ENCODE results near the gene RIMBP2.

RIMBP2 gene

DNA sequence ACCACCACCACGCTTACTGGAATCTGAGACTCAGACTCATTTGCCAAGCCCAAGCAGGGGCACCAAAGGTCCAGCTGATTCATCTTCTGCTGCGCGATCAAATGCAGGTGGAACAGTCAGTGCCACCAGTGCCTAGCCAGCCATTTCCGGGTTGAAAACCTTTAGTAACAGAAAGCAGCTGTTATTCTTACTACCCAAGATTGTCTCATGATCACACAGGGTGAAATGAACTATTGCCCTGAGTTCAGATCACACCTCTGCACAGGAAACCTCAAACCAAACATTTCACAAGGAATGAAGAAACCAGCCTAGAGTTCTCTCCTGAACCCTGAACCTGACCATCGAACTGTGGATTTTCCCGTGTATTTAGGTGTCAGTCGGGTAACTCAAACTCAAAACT, 88.9 kb downstream of the RIMBP2 start:
- DNase-seq (ENCODE audit: low read depth), result no peak

DNA sequence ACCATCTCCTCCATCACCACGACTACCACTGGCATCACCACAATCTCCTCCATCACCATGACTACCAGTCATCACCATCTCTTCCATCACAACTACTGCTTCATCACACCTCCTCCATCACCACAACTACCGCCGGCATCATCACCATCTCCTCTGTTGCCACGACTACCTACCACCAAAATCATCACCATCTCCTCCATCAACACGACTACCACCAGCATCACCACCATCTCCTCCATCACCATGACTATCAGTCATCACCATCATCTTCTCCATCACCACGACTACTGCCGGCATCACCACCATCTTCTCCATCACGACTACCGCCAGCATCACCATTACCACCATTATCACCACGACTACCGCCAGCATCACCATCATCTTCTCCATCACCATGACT, 89.5 kb downstream of the RIMBP2 start:
- DNase-seq (ENCODE audit: low read depth), result no peak

DNA sequence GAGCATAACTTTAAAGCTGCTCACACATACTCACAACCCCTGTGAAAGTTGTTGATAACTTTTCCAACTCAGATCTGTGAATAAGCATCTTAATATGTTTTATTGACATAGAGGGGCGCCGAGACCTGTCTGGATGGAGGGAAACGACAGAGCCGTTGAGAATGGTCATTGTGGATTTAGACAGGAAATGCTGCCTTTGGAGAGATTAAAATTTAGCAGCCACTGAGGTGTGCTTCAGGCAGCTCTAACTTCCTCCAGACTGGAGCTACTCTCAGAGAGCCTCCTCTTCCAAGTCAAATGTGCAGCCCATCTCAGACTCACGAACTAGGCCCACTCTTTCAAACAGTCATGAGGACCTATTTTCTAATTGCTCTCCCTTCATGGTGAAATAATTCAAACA, 90.9 kb downstream of the RIMBP2 start:
- DNase-seq (ENCODE audit: low read depth), result no peak

DNA sequence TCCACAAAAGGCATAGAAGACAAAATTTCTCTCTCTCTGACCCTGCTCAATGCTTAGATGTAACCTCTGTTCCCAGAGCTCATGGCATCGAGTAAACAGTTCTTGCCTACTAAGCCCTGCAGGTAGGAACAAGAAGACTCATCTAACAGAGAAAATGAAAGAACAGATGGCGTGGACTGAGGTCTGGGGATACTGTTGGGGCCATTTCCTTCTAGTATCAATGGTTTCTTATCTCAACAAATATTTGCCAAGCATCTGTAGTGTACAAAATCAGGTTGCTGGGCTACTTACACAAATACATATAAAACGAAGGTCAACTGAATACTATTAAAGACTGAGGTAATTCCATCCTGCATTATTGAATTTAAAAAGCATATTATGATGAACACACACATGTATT, 93.3 kb downstream of the RIMBP2 start:
- DNase-seq (ENCODE audit: low read depth), result no peak

DNA sequence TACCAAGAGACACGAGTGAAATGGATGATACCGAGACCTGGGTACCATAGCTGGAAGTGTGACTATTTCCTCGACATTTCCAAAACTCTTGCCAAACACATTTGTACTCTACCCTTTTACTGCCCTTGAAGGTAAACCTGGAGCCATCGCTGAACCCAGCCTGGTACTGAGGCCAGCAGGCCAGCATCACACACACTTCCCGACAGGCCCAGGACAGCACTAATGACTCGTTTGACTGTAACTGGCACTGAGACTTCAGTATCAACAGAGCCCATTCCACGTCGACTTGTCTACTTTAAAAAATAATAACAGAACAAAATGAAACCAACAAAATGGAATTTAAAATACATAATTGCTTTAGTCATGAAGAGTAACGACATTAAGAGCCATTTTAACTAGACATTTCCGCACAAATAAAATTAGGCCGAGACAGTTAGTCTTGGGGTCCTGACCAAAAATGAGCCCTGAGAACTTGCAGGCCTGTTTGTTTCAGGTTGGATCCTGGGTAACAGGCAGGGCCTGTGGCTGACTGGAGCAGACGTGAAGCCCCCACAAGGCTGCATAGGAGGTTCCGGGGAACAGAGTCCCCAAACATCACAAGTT, 94.3 kb downstream of the RIMBP2 start:
- no peak for DNase-seq (ENCODE audit: low read depth)

DNA sequence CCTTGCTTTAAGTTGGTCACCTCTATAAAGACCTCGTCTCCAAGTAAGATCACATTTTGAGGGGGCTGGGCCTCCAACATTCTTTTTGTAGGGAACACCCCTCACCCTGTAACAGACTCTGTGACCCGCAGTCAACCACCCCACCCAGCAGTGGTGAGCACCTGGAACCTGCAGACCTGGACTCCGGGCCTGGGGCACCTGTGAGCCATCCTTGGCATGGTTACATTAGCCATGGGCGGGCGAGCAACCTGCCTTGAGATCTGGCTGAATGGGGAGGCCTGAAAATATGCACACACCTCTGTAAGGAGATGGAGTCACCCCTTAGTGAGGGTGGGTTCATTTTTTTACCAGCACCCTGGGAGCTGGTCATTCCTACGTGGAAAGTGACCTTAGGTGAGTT, 95.3 kb downstream of the RIMBP2 start:
- DNase-seq (ENCODE audit: low read depth), result no peak

DNA sequence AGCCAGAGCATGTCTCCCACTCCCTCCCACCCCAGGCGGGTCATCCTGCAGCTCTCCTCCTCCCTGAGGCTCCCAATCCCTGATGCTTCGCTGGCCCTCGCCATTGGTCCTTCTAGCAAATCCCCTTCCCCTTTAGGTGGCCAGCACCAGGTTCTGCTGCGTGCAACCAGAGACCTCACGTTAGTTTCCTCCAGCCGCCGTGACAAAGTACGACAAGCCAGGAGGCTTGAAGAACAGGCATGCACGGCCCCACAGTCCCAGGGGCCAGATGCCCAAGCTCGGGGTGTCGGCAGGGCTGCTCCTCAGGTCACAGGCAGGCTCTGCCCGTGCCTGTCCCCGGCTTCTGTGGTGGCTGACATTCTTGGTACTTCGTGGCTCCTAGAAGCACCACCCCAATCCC, 95.8 kb downstream of the RIMBP2 start:
- no peak for DNase-seq (ENCODE audit: low read depth)

DNA sequence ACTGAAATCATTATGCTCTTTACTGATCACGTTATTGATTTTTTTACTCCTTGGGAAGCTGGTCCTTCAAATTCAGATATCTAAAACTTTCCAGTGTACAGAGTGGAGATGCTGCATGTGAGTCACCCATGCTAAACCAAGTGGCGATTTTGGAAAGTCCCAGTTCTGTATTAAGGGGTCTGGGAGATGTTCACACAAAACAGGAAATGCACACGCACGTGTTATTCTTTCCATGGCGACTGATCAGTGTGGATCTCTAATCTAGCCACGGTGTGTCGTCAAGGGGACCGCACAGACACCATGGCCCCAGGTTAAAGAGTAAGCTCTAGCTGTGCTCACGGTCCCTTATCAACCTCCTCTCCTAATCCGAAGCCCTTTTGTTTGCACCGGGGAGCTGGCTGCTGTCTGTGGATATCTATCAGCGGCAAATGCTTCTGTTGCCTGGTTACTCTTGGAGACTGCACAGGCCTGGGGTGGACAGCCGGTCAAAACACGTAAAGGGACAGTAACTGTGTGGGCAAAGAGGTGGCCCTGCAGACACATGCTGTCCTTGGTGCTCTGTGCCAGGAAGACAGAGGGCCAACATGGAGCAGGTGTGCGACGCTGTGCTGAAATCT, 96.6 kb downstream of the RIMBP2 start:
- no peak for DNase-seq (ENCODE audit: low read depth)

DNA sequence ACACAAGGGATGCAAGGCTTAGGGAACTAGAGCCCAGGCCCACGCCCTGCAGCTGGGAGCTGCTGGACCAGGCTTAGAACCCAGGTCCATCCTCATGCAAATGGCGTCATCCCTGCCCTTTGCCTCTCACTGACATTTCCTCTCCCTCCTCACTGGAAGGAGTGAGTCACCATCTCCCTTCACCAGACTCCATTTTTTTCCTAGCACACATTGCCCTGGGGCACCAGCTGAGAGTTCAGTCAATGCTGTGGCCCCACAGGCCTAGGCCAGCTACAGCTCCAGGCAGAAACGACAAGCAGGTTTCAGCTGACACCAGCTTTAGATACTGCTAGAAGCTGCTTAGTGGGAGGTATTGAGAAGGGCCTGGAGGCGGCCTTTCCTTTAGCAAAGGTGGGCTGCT, 98.9 kb downstream of the RIMBP2 start:
- DNase-seq (ENCODE audit: low read depth), result no peak

DNA sequence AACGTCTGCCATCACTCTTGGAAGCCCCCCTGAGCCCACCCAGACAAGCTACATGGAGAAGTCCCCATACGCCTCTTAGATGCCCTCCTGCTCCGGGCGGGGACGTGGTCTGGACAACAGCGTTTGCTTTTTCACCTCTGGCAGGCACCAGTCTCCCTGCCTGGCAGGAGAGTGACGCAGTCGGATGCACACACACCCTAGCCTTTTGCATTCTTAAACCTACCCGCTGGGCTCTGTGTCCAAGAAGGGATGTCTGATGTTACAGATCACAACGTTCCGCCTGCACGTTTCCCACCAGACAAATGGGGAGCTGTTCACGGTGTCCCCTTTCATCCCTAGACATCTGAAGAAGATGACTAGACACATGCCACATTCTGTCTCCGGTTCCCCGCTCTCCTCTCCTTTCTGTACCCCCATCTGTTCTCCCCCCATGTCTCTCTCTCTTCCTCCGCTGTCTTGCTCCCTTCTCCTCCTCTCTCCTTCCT, 100.2 kb downstream of the RIMBP2 start:
- DNase-seq (ENCODE audit: low read depth), result no peak

DNA sequence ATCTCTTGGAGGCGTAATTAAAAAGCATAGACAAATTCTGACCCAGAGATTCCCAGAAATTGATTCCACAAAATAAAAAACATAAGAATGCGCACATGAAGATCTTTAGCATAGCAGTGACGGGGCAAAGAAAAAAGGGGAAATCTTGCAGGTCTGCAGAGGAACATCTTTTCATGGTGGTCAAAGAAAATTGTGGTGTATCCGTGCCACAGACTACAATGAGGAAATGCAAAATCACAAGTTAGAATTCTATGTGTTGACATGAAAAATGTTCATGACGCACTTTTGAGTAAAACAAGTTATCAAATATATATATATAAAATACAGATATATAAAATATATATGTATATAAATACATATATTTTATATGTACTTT, 101.6 kb downstream of the RIMBP2 start:
- no peak for DNase-seq (ENCODE audit: low read depth)

DNA sequence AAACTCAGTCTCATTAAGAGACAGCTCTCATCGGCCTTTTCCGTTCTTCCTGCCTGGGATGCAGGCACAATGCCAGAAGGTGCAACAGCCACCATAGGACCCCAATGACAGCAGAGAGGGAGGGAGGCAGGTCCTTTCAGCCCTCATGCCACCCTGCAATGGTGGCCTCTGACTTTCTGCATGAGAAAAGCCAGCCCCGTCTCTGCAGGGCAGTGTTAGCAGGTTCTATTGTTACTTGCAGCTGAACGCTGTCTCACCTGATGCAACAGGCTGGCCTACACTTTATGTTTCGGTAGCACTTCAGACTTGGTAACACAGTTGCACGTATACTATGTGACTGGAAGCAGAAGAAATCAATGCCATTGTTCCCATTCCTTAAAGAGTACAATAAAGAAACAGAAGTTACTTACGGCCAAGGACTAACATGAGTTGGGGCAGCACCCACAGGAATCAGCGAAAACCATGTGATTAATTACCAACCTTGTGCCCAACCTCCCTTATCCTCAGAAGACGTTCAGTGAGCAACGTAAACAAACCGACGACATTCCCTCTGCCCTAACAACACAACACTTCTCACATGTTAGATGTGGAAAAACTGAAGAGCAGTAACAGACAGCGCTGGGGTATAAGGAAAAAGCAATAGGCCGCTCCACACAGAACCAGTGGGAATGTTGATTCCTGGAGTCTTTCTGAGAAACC, 102.1 kb downstream of the RIMBP2 start:
- DNase-seq (ENCODE audit: low read depth), result no peak

DNA sequence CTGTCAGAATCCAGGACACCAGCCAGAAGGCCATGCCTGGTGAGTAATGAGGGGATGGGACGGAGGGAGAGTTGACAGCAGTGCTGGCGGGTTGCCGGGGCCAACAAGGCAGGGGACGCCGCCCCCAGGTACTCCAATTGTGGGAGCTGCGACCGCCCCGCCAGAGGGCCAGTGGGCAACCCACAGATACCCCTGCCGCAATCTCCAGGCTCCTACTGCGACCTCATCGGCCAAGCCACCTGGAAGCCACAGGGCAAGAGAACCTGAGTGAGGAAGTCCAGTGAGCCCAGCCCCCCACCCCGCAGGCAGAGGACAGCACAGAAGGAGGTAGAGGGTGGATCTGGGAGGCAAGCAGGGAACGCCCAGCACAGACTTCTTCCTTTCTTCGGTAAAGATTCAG, 103.0 kb downstream of the RIMBP2 start:
- no peak for DNase-seq (ENCODE audit: low read depth)

DNA sequence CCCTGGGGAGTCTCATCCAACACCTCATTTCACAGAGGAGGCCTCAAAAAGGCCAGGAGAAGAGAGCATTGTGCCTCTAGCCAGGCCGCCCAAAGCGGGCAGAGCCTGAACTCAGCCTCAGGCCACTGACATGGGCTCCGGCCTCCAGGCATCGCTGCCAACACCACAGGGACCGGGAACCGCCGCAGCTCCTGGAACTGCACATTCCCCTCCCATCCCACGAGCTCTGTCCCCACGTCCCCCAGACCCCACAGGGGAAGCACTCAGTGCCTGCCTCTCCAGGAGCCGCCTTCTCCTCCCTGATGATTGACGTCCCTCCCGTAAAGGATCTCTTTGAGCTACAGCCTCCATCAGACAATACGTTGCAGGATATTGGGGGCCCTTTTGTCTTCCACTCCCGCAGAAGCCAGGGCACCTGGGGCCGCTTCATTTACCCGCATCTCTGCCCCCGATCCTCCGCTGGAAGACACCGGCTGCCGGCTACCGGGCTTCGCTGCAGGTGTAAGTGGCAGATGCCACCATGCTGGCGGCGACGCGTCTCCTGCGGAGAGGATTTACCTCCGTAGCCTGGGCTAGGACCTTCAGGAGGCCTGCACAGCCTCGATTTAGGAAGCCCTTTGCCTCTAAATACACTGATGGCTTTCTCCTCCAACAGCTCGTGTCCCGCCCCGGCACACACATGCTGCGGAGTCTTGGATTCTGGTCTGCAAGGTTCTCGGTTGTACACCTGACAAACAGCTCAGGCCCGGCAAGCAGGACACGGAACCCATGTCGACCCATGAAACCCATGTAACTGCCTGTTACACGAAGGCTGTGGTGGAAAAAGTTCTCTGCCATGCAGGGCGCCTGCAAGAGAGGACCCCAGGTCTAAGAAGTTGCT, 104.8 kb downstream of the RIMBP2 start:
- DNase-seq (ENCODE audit: low read depth), result no peak

DNA sequence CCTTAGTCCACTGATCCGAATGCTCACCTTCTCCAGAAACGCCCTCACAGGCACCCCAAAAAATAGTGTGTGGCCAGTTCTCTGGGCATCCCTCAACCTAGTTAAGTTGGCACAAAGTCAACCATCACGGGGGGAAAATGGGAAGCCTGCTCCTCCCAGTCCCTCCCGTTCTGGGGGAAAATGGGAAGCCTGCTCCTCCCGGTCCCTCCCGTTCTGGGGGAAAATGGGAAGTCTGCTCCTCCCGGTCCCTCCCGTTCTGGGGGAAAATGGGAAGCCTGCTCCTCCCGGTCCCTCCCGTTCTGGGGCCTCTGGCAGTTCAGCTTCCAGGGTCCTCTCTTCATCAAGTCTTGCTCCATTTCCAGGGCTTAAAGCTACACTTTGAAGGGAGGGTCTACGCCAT, 106.1 kb downstream of the RIMBP2 start:
- DNase-seq (ENCODE audit: low read depth), result no peak

DNA sequence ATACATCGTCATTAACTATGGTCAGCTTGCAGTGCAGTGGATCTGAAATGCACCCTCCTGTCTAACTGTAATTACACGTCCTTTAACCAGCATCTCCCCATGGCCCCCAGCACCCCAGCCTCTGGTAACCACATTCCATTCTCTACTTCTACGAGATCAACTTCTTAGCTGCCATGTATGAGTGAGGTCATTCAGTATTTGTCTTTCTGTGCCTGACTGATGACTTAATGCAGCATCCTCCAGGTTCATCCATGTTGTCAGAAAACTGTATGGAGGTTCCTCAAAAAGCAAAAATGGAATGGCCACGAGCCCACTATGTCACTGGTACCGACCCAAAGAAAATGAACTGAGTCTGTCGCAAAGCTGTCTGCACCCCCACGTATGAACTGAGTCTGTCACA, 107.3 kb downstream of the RIMBP2 start:
- no peak for DNase-seq (ENCODE audit: low read depth)

DNA sequence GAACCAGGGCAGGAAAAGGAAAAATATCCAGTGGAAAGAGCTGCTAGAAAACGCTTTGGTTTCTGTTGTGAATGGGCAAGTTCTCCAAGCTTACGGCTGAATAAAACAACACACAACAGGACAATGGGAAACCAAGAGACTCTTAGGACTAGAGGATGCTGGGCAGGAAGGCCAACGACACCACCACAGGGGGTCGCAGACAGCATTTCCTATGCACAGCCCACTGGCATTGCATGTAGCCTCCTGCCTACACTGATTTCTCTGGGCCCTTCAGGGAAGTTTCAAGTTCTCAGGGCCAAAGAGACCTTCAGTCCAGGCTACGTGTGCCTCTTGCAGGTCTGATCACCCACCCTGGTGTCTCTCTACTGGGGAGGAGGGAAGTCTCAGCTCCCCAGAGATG, 108.0 kb downstream of the RIMBP2 start:
- DNase-seq (ENCODE audit: low read depth), result no peak

DNA sequence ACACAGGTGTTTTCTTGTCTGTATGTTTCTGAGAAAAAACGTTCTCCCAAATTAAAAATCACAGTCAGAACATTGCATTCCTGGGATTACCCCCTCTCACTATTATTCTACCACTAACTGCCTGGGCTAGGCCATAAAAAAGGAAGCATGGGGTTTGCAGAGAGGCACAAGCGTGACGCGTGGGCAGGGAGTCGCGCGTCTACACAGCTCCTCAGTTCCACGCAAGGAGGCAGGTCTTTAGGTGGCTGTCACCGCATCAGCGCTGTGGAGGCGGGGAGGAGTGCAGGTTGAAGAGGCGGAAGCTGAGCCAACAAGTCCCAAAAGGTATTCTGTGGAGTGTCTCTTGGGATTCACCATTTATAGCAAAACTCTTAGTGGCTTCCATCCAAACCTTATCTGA, 109.9 kb downstream of the RIMBP2 start:
- DNase-seq (ENCODE audit: low read depth), result no peak

DNA sequence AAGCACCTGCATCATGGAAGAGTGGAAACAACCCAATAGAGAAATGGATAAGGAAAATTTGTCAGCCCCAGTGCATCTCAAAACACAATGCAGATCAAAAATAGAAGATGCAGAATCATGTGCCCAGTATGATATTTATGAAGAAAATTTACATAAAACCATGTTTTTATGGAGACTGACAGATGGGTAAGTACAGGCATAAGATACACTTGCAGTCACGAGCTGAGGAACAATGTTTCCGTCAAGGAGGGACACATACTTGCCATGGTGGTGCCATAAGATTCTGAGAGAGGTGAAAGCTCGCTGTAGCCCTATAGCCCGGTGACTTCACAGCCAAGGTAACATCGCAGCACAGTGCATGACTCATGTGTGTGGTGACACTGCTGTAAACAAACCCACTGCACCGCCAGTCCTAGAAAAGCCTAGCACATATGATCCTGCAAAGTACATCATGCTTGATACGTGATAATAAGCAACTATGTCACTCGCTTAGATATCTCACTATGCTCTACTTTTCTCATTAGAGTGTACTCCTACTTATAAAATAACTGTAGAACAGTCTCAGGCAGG, 112.6 kb downstream of the RIMBP2 start:
- DNase-seq (ENCODE audit: low read depth), result no peak

DNA sequence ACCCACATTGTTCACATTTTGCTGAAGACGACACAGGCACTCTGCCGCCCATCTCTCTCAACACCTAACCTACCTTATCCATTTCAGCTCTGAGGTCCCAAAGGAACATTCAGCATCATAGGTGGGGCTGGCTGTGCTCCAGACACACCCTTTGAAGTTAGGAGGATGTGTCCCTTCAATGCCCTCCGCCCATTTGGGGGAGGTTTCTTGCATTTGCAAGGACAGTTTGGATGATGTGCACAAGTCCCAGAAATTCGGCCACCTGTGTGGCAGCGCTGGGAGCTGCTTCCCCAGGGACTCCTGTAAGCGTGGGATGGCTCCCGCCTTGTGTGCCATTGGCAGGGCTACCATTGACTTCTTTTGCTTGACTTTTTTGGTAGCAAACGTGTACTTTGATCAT, 113.8 kb downstream of the RIMBP2 start:
- no peak for DNase-seq (ENCODE audit: low read depth)

DNA sequence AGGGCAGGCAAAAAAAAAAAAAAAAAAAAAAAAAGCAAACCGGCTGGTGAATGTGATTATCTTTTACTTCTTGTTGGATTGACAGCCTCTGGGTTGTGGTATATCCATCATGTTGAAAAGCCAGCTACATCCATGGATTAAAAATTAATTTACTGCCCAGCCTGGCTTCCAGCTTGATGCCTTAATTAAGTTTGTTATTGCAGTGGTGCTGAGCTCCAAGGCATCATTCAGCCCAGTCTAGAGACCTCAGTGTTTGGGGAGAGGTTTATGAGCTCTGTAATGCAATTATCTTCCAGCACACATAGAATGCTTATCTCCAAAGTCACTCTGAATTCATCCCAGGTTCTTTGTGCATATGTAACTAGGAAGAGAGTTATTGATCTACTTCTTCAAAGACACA, 114.8 kb downstream of the RIMBP2 start:
- DNase-seq (ENCODE audit: low read depth), result no peak

DNA sequence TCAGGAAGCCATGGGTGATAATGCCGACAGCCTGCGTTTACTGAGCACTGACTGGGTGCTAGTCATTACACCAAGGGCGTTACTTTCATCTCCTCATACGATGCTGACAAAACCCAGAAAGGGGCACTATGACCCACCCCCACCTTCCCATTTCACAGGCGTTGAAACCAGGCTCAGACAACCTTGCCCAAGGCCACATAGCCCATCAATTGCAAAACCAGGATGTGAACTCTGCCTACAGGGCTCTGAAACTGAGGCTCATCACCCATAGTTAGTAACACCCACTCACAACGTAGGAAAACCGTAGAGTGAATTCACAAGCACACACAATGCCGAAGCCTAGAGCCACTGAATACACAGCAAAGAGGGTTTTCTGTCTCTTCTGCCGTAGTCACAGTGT, 119.9 kb downstream of the RIMBP2 start:
- DNase-seq (ENCODE audit: low read depth), result no peak

Measured in stromal cell of bone marrow (primary cell).